Measurements from ENCODE around the gene JSRP1. TPM values are rescaled to one million over a fixed set of nuclear protein-coding genes. Genes with fewer than 3 reads are reported as not detected.

Gene JSRP1
- total RNA-seq, 2 experiments from 2014 or later, result 1.5 to 15.9 TPM

- Histone ChIP-seq H3K4me1 (ENCODE audit: insufficient read depth, low read length, poor library complexity, severe bottlenecking) (peaks cover 24% of the 10 kb centered on the region), H4K20me1 (ENCODE audit: insufficient read depth, low read length) (peaks cover 29% of the 10 kb centered on the region), H3K9me2 (ENCODE audit: insufficient read depth, low read length) (no peaks in the 10 kb centered on the region), H3K27ac (ENCODE audit: low read depth, low read length, poor library complexity, severe bottlenecking) (no peak overlapping the region), H3K9me3 (ENCODE audit: low read length) (no peaks in the 10 kb centered on the region), H3K79me2 (ENCODE audit: insufficient read depth, low read depth, low read length) (peaks cover 46% of the 10 kb centered on the region), H3K4me2 (ENCODE audit: low read length) (no peak overlapping the region), H3K4me3 (ENCODE audit: low read depth, low read length, poor library complexity, severe bottlenecking) (no peak overlapping the region), H3K36me3 (ENCODE audit: insufficient read depth, low read length) (peaks cover 98% of the 10 kb centered on the region), H2AFZ (ENCODE audit: low read length) (no peak overlapping the region)
- BruUV-seq (replicated peaks), result no TSS peak
- DNase-seq (ENCODE audit: low spot score), result no peak
- CTCF ChIA-PET (ENCODE audit: unreplicated experiment), result no interaction called here
- intact Hi-C loops (cut with micrococcal nuclease; ENCODE audit: unreplicated experiment), result no loop called here
- POLR2A ChIA-PET, result no interaction called here
- TF ChIP-seq EZH2phosphoT487 (IDR thresholded peaks at IDR 0.05; ENCODE audit: borderline replicate concordance, low read depth, low read length) (no peak), CTCF (conservative IDR thresholded peaks at IDR 0.05; ENCODE audit: low read length) (no peak)
These were observed 12.1 kb downstream of the JSRP1 start for GRCh38 chr19:2244125-2244411.

DNA sequence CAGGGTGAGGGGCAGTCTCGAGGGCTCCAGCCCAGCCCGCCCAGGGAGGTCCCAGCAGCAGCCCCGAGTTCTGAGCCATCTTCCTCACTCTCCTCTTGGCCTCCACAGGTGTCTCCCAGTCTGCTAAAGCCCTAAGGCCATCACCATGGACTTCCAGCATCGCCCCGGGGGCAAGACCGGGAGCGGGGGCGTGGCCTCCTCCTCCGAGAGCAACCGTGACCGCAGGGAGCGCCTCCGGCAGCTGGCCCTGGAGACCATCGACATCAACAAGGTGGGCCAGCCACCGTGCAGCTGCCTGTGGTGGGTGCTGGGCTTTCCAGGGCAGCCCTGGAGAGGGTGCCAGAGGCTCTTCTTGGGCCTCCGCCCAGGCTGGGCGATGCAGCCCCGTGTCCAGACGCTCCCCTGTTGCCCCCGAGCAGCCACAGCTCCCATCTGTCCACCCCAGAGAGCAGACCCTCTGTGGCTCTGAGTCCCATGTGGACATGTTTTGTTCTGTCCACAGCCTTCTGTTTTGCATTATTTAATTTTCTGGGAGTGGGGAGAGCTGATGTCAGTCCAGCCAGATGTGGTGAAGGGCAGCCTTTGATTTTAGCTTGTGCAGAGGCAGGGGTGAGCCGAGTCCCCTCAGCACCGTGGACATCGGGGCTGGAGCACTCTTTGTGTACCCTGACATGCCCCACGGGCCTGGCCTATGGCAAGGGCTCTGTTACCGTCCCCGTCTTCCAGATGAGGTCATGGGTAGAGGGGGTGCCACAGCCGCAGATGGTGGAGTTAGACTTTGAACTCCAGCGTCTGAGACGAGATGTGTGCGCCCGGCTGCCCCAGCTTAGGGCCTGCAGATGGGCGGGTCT lies 12.7 kb downstream of the JSRP1 start:
- no TSS peak for BruUV-seq (replicated peaks)
- H3K27ac ChIP-seq (ENCODE audit: low read depth, low read length, poor library complexity, severe bottlenecking), result no peak overlapping the region
- H4K20me1 ChIP-seq (ENCODE audit: insufficient read depth, low read length), result peaks cover 34% of the 10 kb centered on the region
- H3K9me2 ChIP-seq (ENCODE audit: insufficient read depth, low read length), result no peaks in the 10 kb centered on the region
- H3K4me1 ChIP-seq (ENCODE audit: insufficient read depth, low read length, poor library complexity, severe bottlenecking), result peaks cover 30% of the 10 kb centered on the region
- H3K36me3 ChIP-seq (ENCODE audit: insufficient read depth, low read length), result peaks cover 99% of the 10 kb centered on the region
- no peaks in the 10 kb centered on the region for H3K9me3 ChIP-seq (ENCODE audit: low read length)
- ChIA-PET POLR2A (no interaction called here), CTCF (ENCODE audit: unreplicated experiment) (no interaction called here)
- intact Hi-C loops (cut with micrococcal nuclease; ENCODE audit: unreplicated experiment), result no loop called here
- H3K4me2 ChIP-seq (ENCODE audit: low read length), result no peak overlapping the region
- peaks cover 51% of the 10 kb centered on the region for H3K79me2 ChIP-seq (ENCODE audit: insufficient read depth, low read depth, low read length)
- no peak overlapping the region for H2AFZ ChIP-seq (ENCODE audit: low read length)
- TF ChIP-seq CTCF (conservative IDR thresholded peaks at IDR 0.05; ENCODE audit: low read length) (no peak), EZH2phosphoT487 (IDR thresholded peaks at IDR 0.05; ENCODE audit: borderline replicate concordance, low read depth, low read length) (no peak)
- no peak overlapping the region for H3K4me3 ChIP-seq (ENCODE audit: low read depth, low read length, poor library complexity, severe bottlenecking)
- no peak for DNase-seq (ENCODE audit: low spot score)

DNA sequence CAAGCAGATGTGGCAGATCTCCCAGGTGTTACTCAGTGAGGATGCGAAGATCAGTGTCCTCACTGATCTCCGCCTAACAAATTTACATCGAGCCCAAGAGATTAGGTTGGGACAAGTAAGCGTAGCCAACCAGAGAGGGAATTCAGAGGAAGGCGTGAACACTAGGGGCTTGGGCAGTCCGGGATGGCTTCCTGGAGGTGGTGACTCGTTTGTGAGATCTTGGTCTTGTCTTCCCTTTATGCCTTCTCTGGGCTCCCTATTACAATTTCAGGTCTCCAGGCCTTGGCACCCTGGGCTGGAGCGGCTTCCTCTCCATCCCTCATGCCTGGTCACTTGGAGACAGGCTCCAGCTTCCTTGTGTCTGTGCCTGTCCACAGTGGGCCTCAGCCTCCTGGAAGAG lies 13.4 kb downstream of the JSRP1 start:
- BruUV-seq (replicated peaks), result no TSS peak
- Histone ChIP-seq H3K79me2 (ENCODE audit: insufficient read depth, low read depth, low read length) (peaks cover 58% of the 10 kb centered on the region), H3K9me2 (ENCODE audit: insufficient read depth, low read length) (no peaks in the 10 kb centered on the region), H3K4me1 (ENCODE audit: insufficient read depth, low read length, poor library complexity, severe bottlenecking) (peaks cover 37% of the 10 kb centered on the region), H2AFZ (ENCODE audit: low read length) (no peak overlapping the region), H3K9me3 (ENCODE audit: low read length) (no peaks in the 10 kb centered on the region), H3K4me2 (ENCODE audit: low read length) (no peak overlapping the region), H4K20me1 (ENCODE audit: insufficient read depth, low read length) (peaks cover 41% of the 10 kb centered on the region), H3K27ac (ENCODE audit: low read depth, low read length, poor library complexity, severe bottlenecking) (no peak overlapping the region), H3K4me3 (ENCODE audit: low read depth, low read length, poor library complexity, severe bottlenecking) (no peak overlapping the region), H3K36me3 (ENCODE audit: insufficient read depth, low read length) (peaks cover 99% of the 10 kb centered on the region)
- ChIA-PET POLR2A (no interaction called here), CTCF (ENCODE audit: unreplicated experiment) (no interaction called here)
- TF ChIP-seq CTCF (conservative IDR thresholded peaks at IDR 0.05; ENCODE audit: low read length) (no peak), EZH2phosphoT487 (IDR thresholded peaks at IDR 0.05; ENCODE audit: borderline replicate concordance, low read depth, low read length) (no peak)
- intact Hi-C loops (cut with micrococcal nuclease; ENCODE audit: unreplicated experiment), result no loop called here
- DNase-seq (ENCODE audit: low spot score), result no peak
